B cell (primary cell): ENCODE data around the gene SPRY2. TPM values are rescaled to one million over a fixed set of nuclear protein-coding genes. Genes with fewer than 3 reads are reported as not detected.

Source experiments
- ATAC-seq: fragments of 200-7000 bp; cut with Tn5 transposase; one replicate; pipeline ENCODE4 v1.10.0; 2021; ENCODE audit warnings: low read depth, mild to moderate bottlenecking, moderate number of reproducible peaks, moderate library complexity
- CTCF ChIA-PET: fragments of 350-600 bp; sonication (Branson Sonifier 250); formaldehyde crosslinking; loops from one replicate; lab custom pipeline; 2021; ENCODE audit warnings: antibody characterized with exemption, inconsistent platforms; lab: Charles Lee
- POLR2A ChIA-PET: fragments of 350-600 bp; sonication (Branson Sonifier 250); formaldehyde crosslinking; loops from one replicate; lab custom pipeline; 2021; ENCODE audit warnings: antibody characterized with exemption; lab: Charles Lee
- DNase-seq: peaks from one replicate; pipeline ENCODE4 v3.0.0; 2013
- H2AFZ ChIP-seq: 2 replicates; pipeline ENCODE4 v1.6.1; 2012; ENCODE audit warnings: mild to moderate bottlenecking, low read depth, low read length; ENCODE audit not compliant: insufficient read depth, poor library complexity, severe bottlenecking
- H3K27ac ChIP-seq, 2 donors: 1 replicate in 1 of 2; 2 replicates in 1 of 2; pipeline ENCODE4 v1.5.1; 2012 to 2013; ENCODE audit warnings: low read length in 2 of 2, mild to moderate bottlenecking in 2 of 2, moderate library complexity in 1 of 2
- H3K27me3 ChIP-seq, 4 experiments: fragments of 200-600 bp in 1 of 4; sonication (generic) in 1 of 4; replicated peaks in 1 of 4; 1 replicate in 2 of 4; 2 replicates in 2 of 4; pipeline versions ENCODE4 v1.6.1 to v1.7.0; 2013 to 2016; ENCODE audit warnings: low read length in 3 of 4, mild to moderate bottlenecking in 2 of 4, mixed read lengths in 1 of 4, moderate library complexity in 1 of 4; ENCODE audit not compliant: insufficient read depth in 4 of 4, control insufficient read depth in 3 of 4; ENCODE audit errors: control extremely low read depth in 1 of 4
- H3K36me3 ChIP-seq, 2 experiments: replicated peaks in 1 of 2; 1 replicate in 1 of 2; 2 replicates in 1 of 2; pipeline versions ENCODE4 v1.6.1 to v1.7.1; 2013; ENCODE audit warnings: low read length in 1 of 2; ENCODE audit not compliant: insufficient read depth in 2 of 2, control insufficient read depth in 1 of 2; ENCODE audit errors: control extremely low read depth in 1 of 2, extremely low read depth in 1 of 2
- H3K4me1 ChIP-seq, 2 donors: fragments of 200-600 bp in 1 of 2; sonication (generic) in 1 of 2; 1 replicate in 1 of 2; 2 replicates in 1 of 2; pipeline versions ENCODE4 v1.5.1 to v1.6.1; 2013 to 2017; ENCODE audit warnings: low read length in 2 of 2; ENCODE audit not compliant: control insufficient read depth in 2 of 2, insufficient read depth in 2 of 2
- H3K4me2 ChIP-seq: replicated peaks from 2 replicates; pipeline ENCODE3; 2012; ENCODE audit warnings: mild to moderate bottlenecking, low read depth, low read length; ENCODE audit not compliant: poor library complexity, severe bottlenecking
- H3K4me3 ChIP-seq, 5 experiments: fragments of 200-600 bp in 1 of 5; sonication (generic) in 1 of 5; 1 replicate in 3 of 5; 2 replicates in 2 of 5; pipeline versions ENCODE4 v1.5.1 to v1.7.0; 2011 to 2016; ENCODE audit warnings: low read length in 4 of 5, mild to moderate bottlenecking in 4 of 5, low read depth in 2 of 5, control low read depth in 1 of 5, moderate library complexity in 1 of 5; ENCODE audit not compliant: insufficient read depth in 1 of 5; ENCODE audit errors: control extremely low read depth in 1 of 5, extremely low read depth in 1 of 5
- H3K79me2 ChIP-seq: fragments of 200-600 bp; sonication (generic); one replicate; pipeline ENCODE4 v1.6.0; 2016; ENCODE audit warnings: low read length; ENCODE audit not compliant: control insufficient read depth, insufficient read depth
- H3K9ac ChIP-seq: fragments of 200-600 bp; sonication (generic); 2 replicates; pipeline ENCODE4 v1.6.1; 2017; ENCODE audit warnings: mild to moderate bottlenecking, low read length, moderate library complexity
- H3K9me3 ChIP-seq, 3 donors: one replicate each; pipeline versions ENCODE4 v1.6.1 to v1.7.1; 2013; ENCODE audit warnings: low read length in 2 of 3; ENCODE audit not compliant: control insufficient read depth in 2 of 3, insufficient read depth in 1 of 3; ENCODE audit errors: control extremely low read depth in 1 of 3
- H4K20me1 ChIP-seq: 2 replicates; pipeline ENCODE4 v1.6.0; 2012; ENCODE audit warnings: mild to moderate bottlenecking, low read length; ENCODE audit not compliant: insufficient read depth, control insufficient read depth, poor library complexity, severe bottlenecking
- H3K27ac Mint-ChIP-seq: one replicate; pipeline ENCODE4 v1.8.0; 2021; ENCODE audit warnings: mixed read lengths
- H3K27me3 Mint-ChIP-seq: one replicate; pipeline ENCODE4 v1.8.0; 2021; ENCODE audit warnings: mixed read lengths
- H3K4me1 Mint-ChIP-seq: one replicate; pipeline ENCODE4 v1.8.0; 2021; ENCODE audit warnings: mixed read lengths
- H3K4me3 Mint-ChIP-seq: one replicate; pipeline ENCODE4 v1.8.0; 2021; ENCODE audit warnings: mixed read lengths
- H3K9me3 Mint-ChIP-seq: one replicate; pipeline ENCODE4 v1.8.0; 2022; ENCODE audit warnings: mixed read lengths; ENCODE audit not compliant: insufficient read depth
- CTCF ChIP-seq: fragments of 200-600 bp; IDR thresholded peaks from one replicate; pipeline ENCODE4 v1.8.0; 2022; ENCODE audit warnings: antibody characterized with exemption, mild to moderate bottlenecking
- EZH2 ChIP-seq: IDR thresholded peaks from 2 replicates; pipeline ENCODE4 v1.6.1; 2012; ENCODE audit warnings: borderline replicate concordance, low read depth, mild to moderate bottlenecking, moderate library complexity, low read length; ENCODE audit not compliant: insufficient read depth, poor library complexity, severe bottlenecking
- WGBS: methylation state at CpG from one replicate; pipeline ENCODE4 v1.1.5; 2013; ENCODE audit warnings: missing lambda C conversion rate; ENCODE audit not compliant: insufficient coverage; 5-methylcytosine and 5-hydroxymethylcytosine counted together
- intact Hi-C: fragments of 100-400 bp; cut with micrococcal nuclease; formaldehyde crosslinking; loops from one replicate; pipeline ENCODE4 v1.10.0; 2022
- polyA plus RNA-seq: library from polyadenylated mRNA; depleted of rRNA; stranded (reverse); fragments of >200 nt; gene quantifications from 2 replicates; pipeline ENCODE4 v1.2.3, GENCODE V29; 2012
- total RNA-seq, 2 donors: library from RNA; stranded (reverse); fragments of 120-200 nt in 1 of 2; gene quantifications; 1 replicate in 1 of 2; 2 replicates in 1 of 2; pipeline versions ENCODE4 v1.2.3 to v1.2.4, GENCODE V29; 2013 to 2022

Gene SPRY2
- total and polyA plus RNA-seq, 2 donors (not counting 1 experiment from before 2014, with no cell fraction given) = 0.86 to 0.96 TPM

GRCh38 chr13:80341756-80342370 is 937 bp upstream of the SPRY2 start:
- Mint-ChIP-seq H3K27me3 (peaks cover 38% of the 10 kb centered on the region), H3K27ac (no peak overlapping the region), H3K4me1 (peaks cover 23% of the 10 kb centered on the region), H3K4me3 (no peak overlapping the region), H3K9me3 (no peaks in the 10 kb centered on the region)
- peak overlapping the region; percentile 68 for H2AFZ ChIP-seq
- ChIA-PET POLR2A (interaction anchor here (0.6 kb wide), 2 partner anchors 81 to 114 kb away, joined by 3 to 6 read pairs; no protein-coding TSS in a partner anchor), CTCF (interaction anchor here (0.8 to 3.4 kb wide), 8 partner anchors 14 to 676 kb away, joined by 3 to 17 read pairs (median 4); no protein-coding TSS in a partner anchor)
- intact Hi-C loops = loop anchor here (5.0 kb wide), 2 partner anchors 110 to 935 kb away; partner anchors contain the start of gene RBM26
- no peaks in the 10 kb centered on the region for H4K20me1 ChIP-seq
- no peaks in the 10 kb centered on the region for H3K79me2 ChIP-seq
- no peak overlapping the region for H3K27ac ChIP-seq
- H3K27me3 ChIP-seq = peaks cover 0 to 37% (median 20%) of the 10 kb centered on the region in 4 experiments
- H3K9me3 ChIP-seq = peaks cover 0 to 9% (median 0%) of the 10 kb centered on the region in 3 donors
- no peaks in the 10 kb centered on the region for H3K36me3 ChIP-seq
- no peak for ATAC-seq
- H3K4me2 ChIP-seq = peak overlapping the region; percentile 95
- H3K4me3 ChIP-seq = peak overlapping the region in 4 of 5 experiments; percentile 53 to 72 (median 60)
- TF ChIP-seq CTCF (no peak), EZH2 (no peak)
- DNase-seq = peak; percentile 30
- no CpG with 5 or more reads among the region's 16 CpGs for WGBS
- peaks cover 38 to 39% of the 10 kb centered on the region in 2 donors for H3K4me1 ChIP-seq
- peak overlapping the region; percentile 67 for H3K9ac ChIP-seq

DNA sequence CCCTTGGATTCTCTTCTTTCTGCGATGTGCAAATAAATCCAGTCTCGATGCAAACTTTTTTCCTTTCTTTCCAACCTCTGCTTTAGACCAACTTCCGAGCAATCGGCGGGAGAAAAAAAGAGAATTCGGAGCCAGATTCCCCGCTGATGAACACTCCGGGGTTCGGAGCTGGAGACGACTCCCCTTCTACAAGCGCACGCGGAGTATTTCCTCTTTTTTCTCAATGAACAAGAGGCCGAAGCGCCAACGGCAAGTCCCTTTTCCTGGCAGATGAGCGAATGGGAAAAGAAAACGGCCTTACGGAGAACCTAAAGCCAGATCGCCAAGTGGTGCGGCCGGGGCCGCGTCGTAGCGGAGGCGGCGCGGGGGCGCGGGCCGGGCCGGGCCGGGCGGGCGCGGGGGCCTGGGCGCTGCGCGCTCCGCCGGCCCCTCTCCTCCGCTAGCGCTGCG is 250 bp downstream of the SPRY2 start:
- Histone ChIP-seq H3K9ac (peak overlapping the region; percentile 66), H3K9me3 (peaks cover 0 to 9% (median 0%) of the 10 kb centered on the region in 3 donors), H4K20me1 (no peaks in the 10 kb centered on the region), H3K27ac (no peak overlapping the region), H2AFZ (peak overlapping the region; percentile 74), H3K79me2 (no peaks in the 10 kb centered on the region), H3K27me3 (peaks cover 0 to 37% (median 18%) of the 10 kb centered on the region in 4 experiments), H3K4me3 (peak overlapping the region; percentile 40 to 72 (median 53)), H3K4me2 (peak overlapping the region; percentile 95), H3K36me3 (no peaks in the 10 kb centered on the region), H3K4me1 (peaks cover 38 to 39% of the 10 kb centered on the region in 2 donors)
- WGBS = under 1% methylated on average over 43 of the region's 45 CpGs
- POLR2A ChIA-PET = no interaction called here
- Mint-ChIP-seq H3K4me1 (peaks cover 23% of the 10 kb centered on the region), H3K27me3 (peaks cover 34% of the 10 kb centered on the region), H3K4me3 (no peak overlapping the region), H3K9me3 (no peaks in the 10 kb centered on the region), H3K27ac (peak overlapping the region; percentile 64)
- CTCF ChIA-PET = interaction anchor here (3.4 kb wide), 1 partner anchor 677 kb away, joined by 13 read pairs; no protein-coding TSS in a partner anchor
- no peak for TF ChIP-seq EZH2
- no peak for TF ChIP-seq CTCF
- intact Hi-C loops = loop anchor here (5.0 kb wide), 2 partner anchors 112 to 933 kb away; partner anchors contain the start of gene RBM26
- DNase-seq (peak; percentile 67), ATAC-seq (peak; percentile 40)
